ENCODE data around the gene ST6GALNAC4. TPM values are rescaled to one million over a fixed set of nuclear protein-coding genes. Genes with fewer than 3 reads are reported as not detected.
A peak's percentile ranks its signal among the peaks of the same experiment; 100 is the strongest.
"Not testable (repeated sequence)": the region's sequence is repeated elsewhere in the genome, so short reads cannot be mapped to it uniquely, and the experiment has no call there.

The ST6GALNAC4 gene
- total RNA-seq, 1 donor from 2014 or later = 31.8 TPM

- DNase-seq (ENCODE audit: low read depth) = no peak
These were observed 29.0 kb downstream of the ST6GALNAC4 start for GRCh38 chr9:127887792-127888191.

- DNase-seq (ENCODE audit: low read depth) = no peak
These were observed 30.4 kb downstream of the ST6GALNAC4 start for GRCh38 chr9:127886401-127886972.

- no peak for DNase-seq (ENCODE audit: low read depth)
These were observed 31.1 kb downstream of the ST6GALNAC4 start for GRCh38 chr9:127885508-127886281.

- no peak for DNase-seq (ENCODE audit: low read depth)
These were observed 31.8 kb downstream of the ST6GALNAC4 start for GRCh38 chr9:127884976-127885490.

GRCh38 chr9:127884427-127884911 is 32.4 kb downstream of the ST6GALNAC4 start:
- DNase-seq (ENCODE audit: low read depth) = no peak

GRCh38 chr9:127883959-127884358 is 32.9 kb downstream of the ST6GALNAC4 start:
- DNase-seq (ENCODE audit: low read depth) = no peak

- not testable (repeated sequence) for DNase-seq (ENCODE audit: low read depth)
These were observed 35.1 kb downstream of the ST6GALNAC4 start for GRCh38 chr9:127881715-127882114.

- no peak for DNase-seq (ENCODE audit: low read depth)
These were observed 36.7 kb downstream of the ST6GALNAC4 start for GRCh38 chr9:127880143-127880542.

- DNase-seq (ENCODE audit: low read depth) = no peak
These were observed 38.0 kb downstream of the ST6GALNAC4 start for GRCh38 chr9:127878652-127879390.

- DNase-seq (ENCODE audit: low read depth) = no peak
These were observed 38.7 kb downstream of the ST6GALNAC4 start for GRCh38 chr9:127878001-127878651.

- DNase-seq (ENCODE audit: low read depth) = no peak
These were observed 39.3 kb downstream of the ST6GALNAC4 start, which contains the start of gene AK1 for GRCh38 chr9:127877566-127877998. Gene AK1 (minus strand): TSS chr9:127877675. CDS start chr9:127874617, 3,058 bp downstream.

- DNase-seq (ENCODE audit: low read depth) = no peak
These were observed 39.9 kb downstream of the ST6GALNAC4 start for GRCh38 chr9:127876764-127877562.

- DNase-seq (ENCODE audit: low read depth) = no peak
These were observed 40.6 kb downstream of the ST6GALNAC4 start for GRCh38 chr9:127876026-127876763.

- no peak for DNase-seq (ENCODE audit: low read depth)
These were observed 41.4 kb downstream of the ST6GALNAC4 start for GRCh38 chr9:127875306-127875966.

GRCh38 chr9:127874301-127875221 is 42.3 kb downstream of the ST6GALNAC4 start:
- peak; percentile 31 for DNase-seq (ENCODE audit: low read depth)

- no peak for DNase-seq (ENCODE audit: low read depth)
These were observed 43.0 kb downstream of the ST6GALNAC4 start for GRCh38 chr9:127873886-127874285.

- DNase-seq (ENCODE audit: low read depth) = no peak
These were observed 43.6 kb downstream of the ST6GALNAC4 start for GRCh38 chr9:127873223-127873691.

Data from renal cortical epithelial cell (primary cell).